Fibroblast of lung (primary cell): Measurements from ENCODE around the gene USH2A.

Experiments
- EZH2 ChIP-seq: IDR thresholded peaks from 2 replicates; pipeline ENCODE4 v1.5.1; 2012; ENCODE audit warnings: low read length, control low read depth, mild to moderate bottlenecking; ENCODE audit errors: missing control alignments
- TF ChIP-seq, protein P1 (sequence below), 2 donors: IDR thresholded peaks in 1 of 2; conservative IDR thresholded peaks in 1 of 2; 1 replicate in 1 of 2; 2 replicates in 1 of 2; pipeline ENCODE4 v1.5.1; 2011 to 2012; ENCODE audit warnings: low read length in 2 of 2, control low read depth in 1 of 2, inconsistent platforms in 1 of 2, low read depth in 1 of 2, mild to moderate bottlenecking in 1 of 2

DNA sequence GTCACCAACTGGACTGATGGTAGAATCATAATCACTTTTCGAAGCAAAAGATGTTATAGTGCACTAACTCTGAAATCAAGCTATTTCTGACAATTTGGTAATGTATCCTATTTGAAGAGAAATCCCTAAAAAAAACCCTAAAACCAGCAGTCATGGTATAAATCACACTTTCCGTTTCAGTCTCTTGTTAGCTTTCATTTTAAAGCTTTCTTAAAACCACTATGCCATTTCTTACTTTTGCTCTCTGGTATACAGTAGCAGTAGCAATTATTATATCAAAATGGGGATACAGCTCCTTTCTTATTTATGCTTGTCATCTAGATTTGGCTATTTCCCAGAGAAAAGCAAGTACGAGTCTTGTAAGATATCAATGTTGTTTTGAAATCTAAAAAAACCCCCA, 532.8 kb downstream of the USH2A start:
- TF ChIP-seq, protein P1, sequence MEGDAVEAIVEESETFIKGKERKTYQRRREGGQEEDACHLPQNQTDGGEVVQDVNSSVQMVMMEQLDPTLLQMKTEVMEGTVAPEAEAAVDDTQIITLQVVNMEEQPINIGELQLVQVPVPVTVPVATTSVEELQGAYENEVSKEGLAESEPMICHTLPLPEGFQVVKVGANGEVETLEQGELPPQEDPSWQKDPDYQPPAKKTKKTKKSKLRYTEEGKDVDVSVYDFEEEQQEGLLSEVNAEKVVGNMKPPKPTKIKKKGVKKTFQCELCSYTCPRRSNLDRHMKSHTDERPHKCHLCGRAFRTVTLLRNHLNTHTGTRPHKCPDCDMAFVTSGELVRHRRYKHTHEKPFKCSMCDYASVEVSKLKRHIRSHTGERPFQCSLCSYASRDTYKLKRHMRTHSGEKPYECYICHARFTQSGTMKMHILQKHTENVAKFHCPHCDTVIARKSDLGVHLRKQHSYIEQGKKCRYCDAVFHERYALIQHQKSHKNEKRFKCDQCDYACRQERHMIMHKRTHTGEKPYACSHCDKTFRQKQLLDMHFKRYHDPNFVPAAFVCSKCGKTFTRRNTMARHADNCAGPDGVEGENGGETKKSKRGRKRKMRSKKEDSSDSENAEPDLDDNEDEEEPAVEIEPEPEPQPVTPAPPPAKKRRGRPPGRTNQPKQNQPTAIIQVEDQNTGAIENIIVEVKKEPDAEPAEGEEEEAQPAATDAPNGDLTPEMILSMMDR (conservative IDR thresholded peaks at IDR 0.05 in 1 of 2, IDR thresholded peaks at IDR 0.05 in 1 of 2; ENCODE audit: low read depth in 1 of 2, low read length in 2 of 2), result no peak
- no peak for TF ChIP-seq EZH2
